ENCODE results near the gene ELFN1.
A peak's percentile ranks its signal among the peaks of the same experiment; 100 is the strongest.

The ELFN1 gene

DNA sequence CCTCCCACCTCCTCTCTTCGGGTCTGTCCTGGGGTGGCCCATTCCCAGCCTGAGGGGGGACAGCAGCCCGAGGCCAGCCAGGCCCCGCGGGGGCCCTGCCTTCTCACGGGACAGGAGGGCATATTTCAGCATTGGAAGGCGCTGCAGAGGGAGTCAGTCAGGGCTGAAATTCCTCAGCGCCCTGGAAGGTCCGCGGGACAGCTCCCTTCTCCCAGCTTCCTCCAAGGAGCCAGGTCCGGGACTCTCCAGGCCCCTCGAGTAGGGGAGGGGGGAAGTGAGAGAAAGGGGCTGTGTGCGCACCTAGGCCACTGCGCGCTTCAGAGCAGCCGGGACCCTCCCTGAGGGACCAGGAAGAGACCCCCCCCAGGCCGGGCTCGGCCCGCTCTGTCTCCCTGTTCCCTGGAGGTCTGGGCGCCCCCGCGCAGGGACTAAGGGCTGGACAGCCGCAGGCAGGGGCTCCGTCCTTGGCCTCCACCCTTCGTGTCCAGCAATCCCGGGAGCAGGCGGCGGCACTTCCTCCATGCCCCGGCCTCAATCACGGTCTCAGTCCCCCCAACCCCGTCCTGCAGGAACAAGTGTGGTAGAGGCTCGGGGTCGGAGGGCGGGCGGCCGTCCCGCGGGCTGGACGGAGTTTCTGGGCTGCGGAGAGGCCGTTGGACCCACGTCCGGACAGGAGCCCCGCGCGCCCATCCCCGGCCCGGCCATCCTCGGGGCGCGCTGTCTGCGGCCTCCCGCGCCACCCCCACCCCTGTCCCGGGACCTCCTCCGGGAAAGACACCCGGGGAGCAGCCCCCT, 6.0 kb upstream of the ELFN1 start:
- no peak for DNase-seq (ENCODE audit: low read depth in 2 of 2)

DNA sequence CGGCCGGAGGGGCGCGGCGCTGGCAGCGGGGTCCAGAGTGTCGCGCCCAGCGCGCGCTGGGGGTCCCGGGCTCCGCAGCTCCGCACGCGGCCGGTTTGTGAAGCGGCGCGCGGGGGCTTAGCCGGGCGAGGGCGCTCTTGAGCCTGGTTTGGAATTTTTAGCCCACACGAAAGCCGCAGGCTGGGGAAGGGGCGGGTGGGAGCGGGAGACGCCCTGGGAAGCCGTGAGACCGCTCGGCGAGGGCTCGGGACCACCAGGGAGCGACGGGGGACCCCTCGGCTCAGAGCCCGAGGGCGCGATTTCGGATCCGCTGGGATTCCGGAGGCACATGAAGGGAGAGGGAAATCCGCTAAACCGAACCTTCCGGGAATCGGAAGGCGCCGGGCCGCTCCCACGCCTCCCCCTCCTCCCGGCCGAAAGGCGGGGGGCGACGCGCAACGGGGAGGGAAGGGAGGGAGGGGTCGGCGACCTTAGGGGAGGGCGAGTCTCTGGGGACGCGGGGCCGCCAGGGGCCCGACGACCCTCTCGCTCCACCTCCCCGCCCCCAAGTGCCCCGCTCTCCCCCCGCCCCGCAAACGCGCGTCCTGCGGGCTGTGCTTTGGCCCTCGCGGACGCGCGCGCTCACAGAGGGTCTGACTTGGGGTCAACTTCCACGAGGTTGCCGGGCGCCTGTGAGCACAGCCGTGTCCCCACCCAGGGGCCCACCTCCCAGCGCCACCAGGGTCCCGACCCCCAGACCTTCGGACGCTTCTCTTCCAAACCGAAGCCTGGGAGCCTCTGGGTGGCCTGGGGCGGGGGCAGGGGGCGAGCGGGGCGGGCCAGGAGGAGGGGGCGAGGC, 5.1 kb upstream of the ELFN1 start:
- DNase-seq (ENCODE audit: low read depth in 2 of 2): peak; percentile 33 to 54

DNA sequence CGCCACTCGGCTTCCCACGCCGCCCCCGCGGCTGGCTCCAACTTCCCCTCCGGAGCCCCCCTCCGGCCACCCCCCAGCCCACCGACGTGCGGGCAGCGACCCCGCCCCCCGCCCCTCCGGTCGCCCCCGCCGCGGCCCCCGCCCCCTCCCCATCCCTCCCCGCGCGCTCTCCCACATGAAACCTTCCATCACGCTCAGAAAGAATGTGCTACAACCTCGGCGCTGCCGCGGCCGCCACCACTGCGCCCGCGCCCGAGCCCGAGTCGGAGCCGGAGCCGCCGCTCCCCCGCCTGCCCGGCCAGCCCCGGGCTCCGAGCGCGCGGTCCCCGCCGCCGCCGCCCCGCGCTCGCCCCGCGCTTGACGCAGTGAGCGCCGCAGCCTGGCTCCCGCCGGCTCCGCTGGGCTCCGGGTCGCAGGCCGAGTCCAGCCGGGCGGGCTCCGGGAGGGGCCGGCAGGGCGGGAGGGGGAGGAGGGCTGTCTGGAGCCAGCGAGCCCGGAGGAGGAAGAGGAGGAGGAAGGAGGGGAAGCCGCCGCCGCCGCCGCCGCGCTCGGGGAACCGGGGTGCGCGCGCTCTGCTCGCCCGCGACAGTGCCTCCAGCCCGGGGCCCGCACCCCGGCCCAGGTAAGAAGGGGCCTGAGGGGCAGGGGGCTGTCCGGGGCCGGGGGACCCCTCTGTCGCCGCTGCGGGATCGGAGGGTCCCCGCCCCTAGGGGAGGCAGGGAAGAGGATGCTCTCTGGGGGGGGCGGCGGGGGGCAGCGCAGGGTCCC, 4.3 kb upstream of the ELFN1 start:
- DNase-seq (ENCODE audit: low read depth in 2 of 2): no peak

DNA sequence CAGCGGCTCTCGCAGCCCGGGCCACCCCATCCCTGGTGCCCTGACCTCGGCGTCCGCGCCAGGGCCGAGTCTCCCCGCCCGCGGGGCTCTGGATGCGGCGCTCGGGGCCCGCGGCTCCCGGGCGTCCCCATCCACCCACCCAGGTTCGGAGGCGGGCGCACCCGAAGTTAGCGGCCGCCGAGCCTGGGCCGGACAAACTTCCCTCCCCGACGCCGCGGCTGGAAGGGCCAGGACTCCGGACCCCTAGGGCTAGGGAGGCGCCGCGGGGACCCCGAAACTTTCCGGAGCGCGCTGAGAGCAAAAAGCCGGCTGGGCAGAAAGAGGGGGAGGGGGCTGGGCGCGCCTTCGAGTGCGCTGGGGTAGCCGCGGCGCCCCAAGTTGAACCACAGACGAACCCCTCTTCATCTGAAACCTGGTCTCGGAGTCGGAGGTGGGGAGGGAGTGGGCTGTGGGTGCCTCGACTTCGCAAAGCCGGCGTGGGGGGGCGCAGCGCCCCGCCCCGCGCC, 3.7 kb upstream of the ELFN1 start:
- no peak for DNase-seq (ENCODE audit: low read depth in 2 of 2)

DNA sequence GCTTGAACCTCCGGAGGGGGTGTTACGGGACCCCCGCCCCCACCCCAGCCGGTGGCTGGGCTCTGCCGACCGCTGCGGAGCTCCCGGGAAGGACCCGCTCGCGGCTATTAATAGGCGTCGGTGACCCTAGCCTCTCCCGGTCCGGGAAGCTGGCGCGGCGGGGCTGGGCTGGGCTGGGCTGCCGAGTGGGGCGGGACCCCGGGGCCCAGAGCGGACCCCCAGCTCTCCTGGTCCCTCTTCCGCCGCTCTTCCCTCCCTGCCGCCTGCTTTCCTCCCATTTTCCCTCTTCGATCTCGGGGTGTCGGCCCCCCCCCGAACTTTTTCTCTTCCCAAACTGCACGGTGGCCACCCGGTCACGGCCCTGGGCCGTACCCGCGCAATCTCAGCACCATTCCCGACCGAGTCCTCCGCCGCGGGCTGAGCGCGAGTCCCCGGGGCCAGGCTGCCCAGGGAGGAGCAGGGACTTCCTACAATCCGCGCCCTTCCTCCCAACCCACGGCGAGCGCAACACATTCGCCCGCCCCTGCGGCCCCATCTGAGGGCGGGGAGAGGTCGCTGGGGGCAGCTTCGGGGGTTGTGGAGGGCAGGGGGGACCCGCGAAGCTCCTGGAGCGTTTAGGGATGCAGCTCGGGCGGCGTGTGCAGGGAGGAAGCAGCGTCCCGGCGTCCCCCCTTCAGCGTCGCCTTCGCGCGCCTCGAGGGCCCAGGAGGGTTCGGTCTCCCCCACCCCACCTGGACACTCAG, 3.1 kb upstream of the ELFN1 start:
- no peak for DNase-seq (ENCODE audit: low read depth in 2 of 2)

DNA sequence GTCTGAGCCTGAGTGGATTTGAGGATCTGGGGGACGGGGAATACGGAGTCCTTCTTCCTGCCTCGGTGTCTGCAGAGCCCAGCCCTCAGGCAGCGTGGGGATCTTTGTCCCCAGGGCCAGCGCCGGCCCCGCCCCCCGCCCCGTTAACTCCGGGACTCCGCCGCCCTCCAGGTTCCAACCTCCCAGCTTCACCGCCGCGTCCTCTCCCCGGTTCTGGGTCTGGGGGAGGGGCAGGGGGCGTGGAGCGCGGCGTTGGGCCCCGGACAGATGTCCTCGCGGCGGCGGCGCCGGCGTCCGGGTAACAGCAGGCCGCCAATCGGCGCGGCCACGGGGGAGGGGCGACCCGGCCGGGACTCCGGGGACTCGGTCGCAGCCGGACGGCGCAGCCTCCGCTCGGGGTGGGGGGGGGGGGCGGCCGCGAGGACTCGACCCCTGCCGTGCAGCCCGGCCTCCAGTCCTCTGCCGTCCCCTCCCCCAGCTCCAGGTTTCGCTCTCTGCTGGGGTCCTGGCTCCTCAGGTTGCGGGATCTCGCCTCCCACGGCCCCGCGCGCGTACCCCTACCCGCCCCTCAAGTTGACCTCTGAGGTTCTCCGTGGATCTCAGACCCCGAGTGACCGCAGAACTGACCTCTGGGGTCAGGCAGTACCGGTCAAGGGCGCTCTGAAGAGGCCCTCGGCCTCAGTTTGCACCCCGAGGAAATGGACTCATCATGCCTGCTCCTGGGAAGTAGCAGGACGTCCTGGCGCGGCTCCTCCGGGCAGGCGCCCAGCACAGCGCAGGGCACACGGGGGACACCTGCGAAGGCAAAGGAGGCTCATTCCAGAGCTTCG, 2.3 kb upstream of the ELFN1 start:
- DNase-seq (ENCODE audit: low read depth in 2 of 2): no peak

DNA sequence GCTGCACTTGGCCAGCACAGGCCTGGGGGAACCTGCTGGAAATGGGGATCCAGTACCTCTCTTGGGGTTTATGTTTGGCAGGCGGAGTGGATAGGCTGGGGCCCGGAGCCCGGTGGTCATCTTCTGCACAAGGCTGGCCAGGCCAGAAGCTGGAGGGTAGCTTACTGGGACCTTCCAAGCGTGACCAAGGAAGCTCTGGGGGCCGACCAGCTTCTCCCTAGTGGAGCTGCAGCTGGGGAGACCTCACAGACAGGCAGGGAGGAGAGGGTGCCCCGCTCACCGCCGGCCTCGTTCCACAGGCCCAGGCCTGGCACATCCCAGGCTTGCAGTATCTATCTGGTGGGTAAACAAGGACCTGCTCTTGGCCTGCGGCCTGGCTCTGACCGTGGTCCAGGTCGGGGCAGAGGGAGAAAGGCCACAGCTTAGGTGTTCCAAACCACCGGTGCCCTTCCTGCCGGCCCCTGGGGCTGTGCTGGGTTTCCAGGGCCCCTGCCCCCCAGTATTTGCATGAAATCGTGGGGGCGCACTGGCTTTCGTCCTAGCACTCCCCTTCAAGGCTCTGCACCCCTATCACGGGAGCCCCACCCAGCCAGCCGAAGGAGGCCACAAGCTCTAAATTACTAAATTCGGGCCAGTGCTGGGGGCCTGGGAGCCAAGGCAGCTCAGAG, 1.5 kb upstream of the ELFN1 start:
- no peak for DNase-seq (ENCODE audit: low read depth in 2 of 2)

DNA sequence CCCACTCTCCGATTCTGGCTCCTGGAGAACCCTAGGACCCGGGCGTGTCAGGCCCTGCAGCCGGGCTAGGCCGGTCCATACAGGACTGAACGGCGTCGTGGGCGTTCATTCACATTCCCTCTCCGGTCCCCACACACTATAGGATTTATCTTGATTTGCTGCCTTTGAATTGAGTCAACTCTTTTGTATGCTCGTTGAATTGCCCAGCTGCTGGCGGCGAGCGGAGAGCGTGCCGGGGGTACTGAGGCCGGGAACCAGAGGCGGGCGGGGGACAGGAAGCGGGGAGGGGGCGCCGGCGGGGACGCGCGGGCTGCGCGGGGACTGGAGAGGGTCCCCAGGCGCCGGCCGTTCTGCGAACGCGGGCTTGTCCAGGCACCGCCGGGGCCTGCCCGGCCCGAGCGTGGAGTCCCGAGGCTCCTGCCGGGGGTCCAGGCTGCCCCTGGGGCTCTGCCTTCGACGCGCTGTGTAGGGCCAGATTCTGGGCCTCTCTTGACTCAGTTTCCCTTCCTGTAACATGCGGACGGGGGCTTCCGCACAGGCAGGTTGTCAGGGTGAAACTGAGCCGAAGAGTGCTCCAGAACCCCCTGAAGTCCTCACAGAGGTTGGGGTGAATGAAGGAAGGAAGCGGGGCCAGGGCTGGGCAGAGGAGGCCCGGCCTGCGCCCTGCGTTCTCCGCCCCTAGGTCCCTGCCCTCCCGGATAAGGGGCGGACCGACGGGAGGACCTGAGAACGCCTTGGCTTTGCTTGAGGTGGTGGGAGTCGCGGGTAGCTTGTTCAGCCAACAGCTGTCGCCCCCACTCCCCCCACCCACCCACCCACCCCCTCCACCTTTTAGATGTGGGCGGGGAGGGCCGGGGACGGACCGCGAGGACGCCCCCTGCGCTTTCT, 769 bp upstream of the ELFN1 start:
- DNase-seq (ENCODE audit: low read depth in 2 of 2): no peak

DNA sequence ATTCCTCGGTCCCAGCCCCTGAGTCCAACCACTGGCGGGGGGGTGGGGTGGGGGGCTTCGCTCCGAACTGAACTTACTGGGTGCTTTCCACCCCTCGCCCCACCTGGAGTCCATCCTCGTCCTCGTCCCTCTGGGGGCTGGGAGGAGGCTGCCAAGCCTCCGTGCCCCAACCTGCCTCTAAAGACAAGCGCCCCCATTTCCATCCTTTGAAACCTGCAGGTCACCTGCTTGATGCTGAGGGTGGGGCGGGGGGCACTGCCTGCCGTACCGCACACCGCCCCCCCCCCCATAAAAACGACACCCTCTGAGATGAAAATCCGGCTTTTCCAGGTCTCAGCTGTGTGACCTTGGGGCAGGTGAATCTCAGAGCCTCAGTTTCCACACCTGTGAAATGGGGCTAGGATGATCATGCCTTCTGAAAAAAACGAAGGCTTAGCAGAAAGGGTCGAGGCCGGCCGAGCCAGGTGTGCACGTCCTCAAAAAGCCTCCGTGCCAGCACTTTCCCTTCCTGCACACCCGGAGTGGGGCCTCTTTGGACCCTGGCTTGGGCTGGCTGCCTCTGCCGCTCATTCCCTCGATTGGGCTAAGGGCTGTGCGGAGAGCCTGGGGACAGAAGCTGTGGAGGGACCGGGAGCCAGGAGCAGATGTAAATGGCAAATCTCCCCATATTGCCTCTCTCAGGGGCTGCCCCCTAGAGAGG, 967 bp downstream of the ELFN1 start:
- no peak for DNase-seq (ENCODE audit: low read depth in 2 of 2)

DNA sequence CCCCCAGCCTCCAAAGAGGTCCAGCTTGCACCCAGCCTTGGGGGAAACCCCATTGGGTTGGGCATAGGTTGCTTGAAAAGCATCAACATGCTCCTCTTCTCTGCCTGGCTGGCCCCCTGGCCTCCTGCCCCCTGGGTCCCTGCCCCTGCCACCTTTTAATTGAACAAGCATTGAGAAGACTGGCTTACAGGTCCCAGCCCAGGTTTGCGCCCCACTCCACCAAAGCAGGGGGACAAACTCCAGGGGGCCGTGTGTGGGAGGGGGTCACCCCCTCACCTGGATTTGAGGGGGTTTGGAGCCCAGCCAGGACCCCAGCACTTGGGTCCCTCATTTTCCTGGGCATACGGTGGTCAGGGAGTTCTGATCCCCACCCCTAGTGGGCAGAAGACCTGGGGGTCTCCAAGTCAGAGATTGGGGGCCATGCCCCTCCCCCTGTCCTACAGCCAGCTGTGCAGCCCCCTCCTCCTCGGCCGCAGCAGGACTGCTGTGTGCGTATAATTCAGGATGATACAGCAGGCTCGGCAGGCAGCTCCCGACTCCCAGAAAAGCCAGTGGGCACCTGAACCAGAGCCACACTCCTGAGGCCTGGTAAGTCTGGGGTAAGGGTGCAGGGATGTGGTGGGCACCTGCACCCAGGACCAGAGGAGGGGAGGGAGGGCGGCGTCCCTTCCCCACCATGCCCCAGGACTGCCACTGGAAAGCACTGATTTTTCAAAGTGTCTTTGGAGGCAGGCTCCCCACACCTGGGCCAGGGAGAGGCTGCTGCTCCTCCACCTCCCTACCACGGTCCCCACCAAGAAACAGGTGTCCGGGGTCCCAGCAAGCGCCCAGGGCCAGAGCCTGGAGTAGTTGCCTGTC, 1.7 kb downstream of the ELFN1 start:
- no peak for DNase-seq (ENCODE audit: low read depth in 2 of 2)

DNA sequence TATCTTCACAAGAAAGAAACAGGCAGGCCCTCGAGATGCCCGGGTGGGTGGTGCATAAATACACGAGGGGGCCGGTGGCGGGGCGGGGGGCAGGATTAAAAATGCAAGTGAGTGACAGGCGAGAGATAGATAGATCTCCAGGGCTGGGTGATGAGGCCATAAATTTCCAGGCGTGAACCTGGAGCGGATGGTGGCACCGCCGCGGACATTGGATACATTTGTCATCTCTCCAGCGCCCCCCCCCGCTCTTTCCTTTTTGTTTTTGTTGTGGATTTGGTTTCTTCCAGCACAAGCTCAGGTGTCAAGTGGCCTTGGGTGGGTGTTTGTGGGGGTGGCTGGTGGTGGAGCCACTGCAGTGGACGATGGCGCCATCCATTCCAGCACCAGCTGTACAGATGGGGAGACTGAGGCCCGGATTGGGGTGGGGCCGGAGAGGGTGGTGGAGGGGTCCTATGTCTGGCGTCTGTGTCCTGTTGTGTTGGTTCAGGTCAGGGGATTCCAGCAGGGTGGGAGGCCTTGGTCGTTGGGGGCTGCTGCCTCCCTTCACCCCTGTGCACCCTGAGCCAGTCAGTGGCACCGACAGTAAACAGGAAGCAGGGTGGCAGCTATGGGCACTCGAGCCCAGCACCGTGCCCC, 2.9 kb downstream of the ELFN1 start:
- no peak for DNase-seq (ENCODE audit: low read depth in 2 of 2)

DNA sequence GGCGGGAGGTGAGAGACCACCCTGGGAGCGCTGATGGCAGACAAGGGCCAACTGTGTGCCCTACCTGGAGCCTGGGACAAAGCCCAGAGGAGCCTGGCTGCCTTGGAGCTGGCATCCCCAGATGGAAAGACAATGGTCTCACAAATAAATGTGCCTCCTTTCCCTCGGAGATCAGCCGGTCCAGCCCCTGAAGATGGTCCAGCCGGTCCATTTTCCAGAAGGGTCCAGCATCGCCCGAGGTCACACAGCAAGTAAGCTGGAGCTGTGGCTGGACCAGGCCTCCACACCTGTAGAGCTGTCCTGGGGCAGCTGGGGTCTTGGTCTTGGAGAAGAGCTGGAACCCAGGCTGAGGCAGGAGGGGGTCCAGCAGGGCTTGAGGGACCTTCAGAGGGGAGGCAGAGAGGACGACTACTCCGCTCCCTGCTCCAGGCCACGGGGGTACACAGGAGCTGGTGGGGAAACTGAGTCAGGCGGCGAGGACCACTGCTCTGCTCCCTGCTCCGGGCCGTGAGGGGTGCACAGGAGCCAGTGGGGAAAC, 3.6 kb downstream of the ELFN1 start:
- no peak for DNase-seq (ENCODE audit: low read depth in 2 of 2)

DNA sequence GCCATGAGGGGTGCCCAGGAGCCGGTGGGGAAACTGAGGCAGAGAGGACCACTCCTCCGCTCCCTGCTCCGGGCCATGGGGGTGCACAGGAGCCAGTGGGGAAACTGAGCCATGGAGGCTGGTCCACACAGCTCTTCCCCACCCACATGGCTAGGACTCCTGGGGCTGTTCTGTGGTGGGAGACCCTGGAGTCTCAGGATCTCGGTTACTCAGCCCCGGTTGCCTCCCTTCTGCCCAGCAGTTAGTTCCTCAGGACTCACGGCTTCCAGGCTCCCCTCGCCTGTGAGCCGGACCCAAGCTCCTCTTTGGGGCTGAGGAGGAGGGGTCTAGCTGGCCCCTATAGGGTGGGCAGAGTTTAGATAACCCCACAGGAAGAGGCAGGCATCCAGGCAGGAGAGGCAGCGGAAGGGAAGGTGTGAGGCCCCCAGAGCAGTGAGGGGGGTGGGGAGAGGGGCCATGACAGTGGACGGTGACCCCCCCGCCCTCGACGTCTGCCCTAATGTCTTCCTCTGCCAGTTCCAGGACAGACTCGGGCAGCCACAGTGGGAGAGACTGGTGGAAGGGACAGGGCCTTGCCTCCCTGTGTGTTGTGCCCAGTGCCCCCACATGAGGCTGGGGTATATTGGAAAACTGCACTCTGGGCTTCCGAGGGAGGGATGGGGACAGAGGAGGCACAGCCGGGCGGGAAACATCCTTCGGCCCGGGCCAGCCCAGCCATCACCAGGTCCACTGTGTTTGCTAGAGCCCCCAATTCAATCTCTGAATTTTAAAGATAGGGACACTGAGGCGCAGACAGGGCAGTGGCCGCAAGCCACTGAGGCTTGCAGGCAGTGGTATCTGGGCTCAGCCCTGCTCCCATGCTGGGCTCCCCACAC, 4.3 kb downstream of the ELFN1 start:
- no peak for DNase-seq (ENCODE audit: low read depth in 2 of 2)

DNA sequence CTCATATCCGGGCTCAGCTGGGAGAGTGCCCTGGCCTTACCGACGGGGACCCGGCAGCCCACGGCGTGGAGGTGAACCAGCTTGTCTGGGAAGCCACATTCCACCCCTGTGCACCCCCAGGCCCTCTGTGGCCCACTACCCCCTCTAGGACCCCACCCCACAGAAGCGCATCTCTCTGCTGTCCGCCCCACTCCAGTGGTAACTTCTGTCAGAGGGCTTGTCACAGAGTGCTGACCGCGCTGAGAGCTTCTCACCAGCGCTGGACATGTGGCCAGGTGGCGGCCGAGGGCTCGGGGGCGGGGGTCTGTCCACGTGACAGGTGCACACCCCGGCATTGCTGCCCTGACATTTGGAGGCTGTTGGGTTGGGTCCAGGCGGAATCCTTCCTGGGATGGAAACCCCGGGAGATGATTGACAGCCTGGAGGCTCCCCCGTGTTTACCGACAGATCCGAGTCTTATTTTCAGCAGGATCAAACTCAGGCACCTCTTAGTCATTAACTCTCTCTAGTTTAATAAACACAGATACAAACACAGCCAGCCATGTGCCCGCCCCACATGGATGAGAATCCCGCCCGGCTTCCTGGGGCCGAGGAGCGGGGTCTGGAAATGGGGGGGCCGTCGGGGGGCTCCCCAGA, 5.1 kb downstream of the ELFN1 start:
- DNase-seq (ENCODE audit: low read depth in 2 of 2): no peak

Data from activated CD4-positive, alpha-beta T cell treated with anti-CD3 and anti-CD28 coated beads for 24 hours (primary cell).